ENCODE data around the gene KIAA1328. TPM values are rescaled to one million over a fixed set of nuclear protein-coding genes. Genes with fewer than 3 reads are reported as not detected.

Gene KIAA1328
- total RNA-seq, 1 donor from 2014 or later = 10.7 TPM

- H3K4me1 Mint-ChIP-seq (ENCODE audit: unreplicated experiment) = no peaks in the 10 kb centered on the region
- H3K9me3 Mint-ChIP-seq (ENCODE audit: unreplicated experiment) = no peaks in the 10 kb centered on the region
- no peak for DNase-seq (ENCODE audit: extremely low spot score, unreplicated experiment)
- no peak overlapping the region for H3K27ac Mint-ChIP-seq (ENCODE audit: unreplicated experiment)
- peaks cover 28% of the 10 kb centered on the region for H3K36me3 Mint-ChIP-seq (ENCODE audit: unreplicated experiment)
- no peak overlapping the region for H3K4me3 Mint-ChIP-seq (ENCODE audit: unreplicated experiment)
- TF ChIP-seq CTCF (IDR thresholded peaks at IDR 0.05) = no peak
- no peaks in the 10 kb centered on the region for H3K27me3 Mint-ChIP-seq (ENCODE audit: unreplicated experiment)
Measured at GRCh38 chr18:36843199-36843598, 14.3 kb downstream of the KIAA1328 start.

GRCh38 chr18:36843784-36844183, 14.9 kb downstream of the KIAA1328 start:
- Mint-ChIP-seq H3K9me3 (ENCODE audit: unreplicated experiment) (no peaks in the 10 kb centered on the region), H3K27me3 (ENCODE audit: unreplicated experiment) (no peaks in the 10 kb centered on the region), H3K4me3 (ENCODE audit: unreplicated experiment) (no peak overlapping the region), H3K4me1 (ENCODE audit: unreplicated experiment) (no peaks in the 10 kb centered on the region), H3K36me3 (ENCODE audit: unreplicated experiment) (peaks cover 24% of the 10 kb centered on the region), H3K27ac (ENCODE audit: unreplicated experiment) (no peak overlapping the region)
- DNase-seq (ENCODE audit: extremely low spot score, unreplicated experiment) = no peak
- no peak for TF ChIP-seq CTCF (IDR thresholded peaks at IDR 0.05)

GRCh38 chr18:36848609-36849008, 19.7 kb downstream of the KIAA1328 start:
- no peaks in the 10 kb centered on the region for H3K27me3 Mint-ChIP-seq (ENCODE audit: unreplicated experiment)
- peaks cover 9% of the 10 kb centered on the region for H3K4me1 Mint-ChIP-seq (ENCODE audit: unreplicated experiment)
- DNase-seq (ENCODE audit: extremely low spot score, unreplicated experiment) = no peak
- H3K36me3 Mint-ChIP-seq (ENCODE audit: unreplicated experiment) = peaks cover 37% of the 10 kb centered on the region
- no peak for TF ChIP-seq CTCF (IDR thresholded peaks at IDR 0.05)
- H3K9me3 Mint-ChIP-seq (ENCODE audit: unreplicated experiment) = peaks cover 24% of the 10 kb centered on the region
- H3K27ac Mint-ChIP-seq (ENCODE audit: unreplicated experiment) = no peak overlapping the region
- no peak overlapping the region for H3K4me3 Mint-ChIP-seq (ENCODE audit: unreplicated experiment)

GRCh38 chr18:36849288-36850006, 20.5 kb downstream of the KIAA1328 start:
- H3K4me3 Mint-ChIP-seq (ENCODE audit: unreplicated experiment) = no peak overlapping the region
- peaks cover 38% of the 10 kb centered on the region for H3K36me3 Mint-ChIP-seq (ENCODE audit: unreplicated experiment)
- DNase-seq (ENCODE audit: extremely low spot score, unreplicated experiment) = no peak
- no peaks in the 10 kb centered on the region for H3K27me3 Mint-ChIP-seq (ENCODE audit: unreplicated experiment)
- H3K4me1 Mint-ChIP-seq (ENCODE audit: unreplicated experiment) = peaks cover 9% of the 10 kb centered on the region
- peaks cover 24% of the 10 kb centered on the region for H3K9me3 Mint-ChIP-seq (ENCODE audit: unreplicated experiment)
- H3K27ac Mint-ChIP-seq (ENCODE audit: unreplicated experiment) = no peak overlapping the region
- TF ChIP-seq CTCF (IDR thresholded peaks at IDR 0.05) = no peak

- no peaks in the 10 kb centered on the region for H3K27me3 Mint-ChIP-seq (ENCODE audit: unreplicated experiment)
- H3K27ac Mint-ChIP-seq (ENCODE audit: unreplicated experiment) = no peak overlapping the region
- peaks cover 24% of the 10 kb centered on the region for H3K9me3 Mint-ChIP-seq (ENCODE audit: unreplicated experiment)
- TF ChIP-seq CTCF (IDR thresholded peaks at IDR 0.05) = no peak
- DNase-seq (ENCODE audit: extremely low spot score, unreplicated experiment) = no peak
- peaks cover 36% of the 10 kb centered on the region for H3K36me3 Mint-ChIP-seq (ENCODE audit: unreplicated experiment)
- H3K4me1 Mint-ChIP-seq (ENCODE audit: unreplicated experiment) = peaks cover 9% of the 10 kb centered on the region
- no peak overlapping the region for H3K4me3 Mint-ChIP-seq (ENCODE audit: unreplicated experiment)
Measured at GRCh38 chr18:36850527-36851201, 21.7 kb downstream of the KIAA1328 start.
